GM18868 (cell line): ENCODE results near the gene CFAP61.
"Not testable (repeated sequence)": the region's sequence is repeated elsewhere in the genome, so short reads cannot be mapped to it uniquely, and the experiment has no call there.

Source experiments
- ATAC-seq: cut with Tn5 transposase; IDR thresholded peaks from one replicate; pipeline ENCODE4 v1.9.1; 2021; ENCODE audit warnings: mild to moderate bottlenecking, moderate library complexity; ENCODE audit not compliant: unreplicated experiment

The CFAP61 gene

DNA sequence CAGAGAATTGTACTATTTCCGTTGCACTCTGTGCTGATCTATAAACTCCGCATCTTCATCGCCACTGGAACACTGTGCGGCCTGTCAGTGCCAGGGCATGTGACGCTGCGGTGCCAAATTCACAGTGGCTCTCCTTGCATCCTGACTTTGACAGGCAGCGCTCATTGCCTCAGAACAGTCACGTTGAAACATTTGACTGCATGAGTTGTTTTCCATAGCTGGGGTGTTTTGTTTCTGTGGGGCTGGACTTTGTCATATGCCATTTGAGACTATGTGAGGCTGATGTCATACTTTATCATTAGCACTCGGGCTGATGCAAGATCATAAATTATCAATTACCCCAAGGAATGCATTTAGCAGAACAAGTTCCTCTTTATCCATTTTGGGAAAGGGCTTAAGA lies 32.7 kb downstream of the CFAP61 start:
- no peak for ATAC-seq

- ATAC-seq: no peak
These were observed 33.5 kb downstream of the CFAP61 start for GRCh38 chr20:20085812-20086211.

DNA sequence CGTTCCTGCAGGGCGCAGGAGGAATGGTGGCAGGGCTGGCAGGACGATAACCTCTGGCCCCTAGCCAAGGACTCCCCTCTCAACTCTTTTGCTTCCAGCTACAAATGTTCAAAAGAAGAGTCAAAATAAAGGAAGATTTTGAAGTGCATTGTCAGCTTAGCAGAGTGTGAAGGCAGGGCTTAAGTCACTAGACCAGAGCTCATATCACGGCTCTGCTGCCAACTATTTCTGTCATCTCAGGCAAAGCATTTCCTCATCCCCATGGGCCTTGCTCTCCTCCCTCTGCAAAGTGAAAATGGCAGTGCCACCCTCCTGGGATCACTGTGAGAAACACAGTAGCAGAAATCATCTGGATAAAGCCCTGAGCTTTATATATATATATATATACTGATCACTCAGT lies 36.7 kb downstream of the CFAP61 start:
- no peak for ATAC-seq

- ATAC-seq: no peak
These were observed 37.6 kb downstream of the CFAP61 start for GRCh38 chr20:20089939-20090338.

GRCh38 chr20:20092827-20093226 lies 40.5 kb downstream of the CFAP61 start:
- no peak for ATAC-seq

DNA sequence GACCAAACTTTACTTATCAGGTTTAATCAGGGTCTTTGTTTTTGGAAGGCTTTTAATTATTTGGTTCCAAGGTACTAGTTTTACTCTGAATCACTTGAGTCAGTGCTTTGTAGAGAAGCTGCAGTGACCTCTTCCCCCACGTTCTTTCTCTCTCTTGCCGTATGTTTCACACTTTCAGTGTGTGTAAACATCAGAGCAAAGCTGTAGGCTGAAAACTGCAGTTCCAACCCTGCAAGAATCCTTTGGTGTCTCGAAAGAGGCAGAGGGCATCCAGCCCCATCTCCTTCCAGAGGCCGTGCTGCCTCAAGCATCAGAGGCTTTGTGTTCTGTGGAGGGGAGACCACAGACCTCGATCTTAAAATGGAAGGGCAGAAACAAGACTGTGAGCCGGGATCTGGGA lies 42.1 kb downstream of the CFAP61 start:
- no peak for ATAC-seq

GRCh38 chr20:20095114-20095872 lies 43.0 kb downstream of the CFAP61 start:
- no peak for ATAC-seq

DNA sequence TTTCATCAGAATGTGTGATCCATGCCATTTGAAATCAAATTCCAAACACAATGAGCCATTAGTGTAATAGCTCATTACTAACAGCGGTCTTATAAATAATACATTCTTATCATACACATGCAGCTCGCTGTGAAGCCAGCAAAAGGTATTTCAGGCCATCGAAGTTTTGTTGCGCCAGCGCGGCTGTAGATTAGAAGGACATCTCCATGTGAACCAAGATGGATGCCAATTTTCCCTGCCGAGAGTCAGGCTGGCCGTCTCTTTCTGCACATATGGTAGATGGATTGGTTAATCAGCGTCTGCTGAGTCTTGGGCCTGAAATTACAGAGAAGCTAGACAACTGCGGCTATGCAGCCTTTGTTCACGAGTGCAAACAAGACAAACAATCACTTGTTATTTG lies 44.1 kb downstream of the CFAP61 start:
- no peak for ATAC-seq

GRCh38 chr20:20100881-20101280 lies 48.5 kb downstream of the CFAP61 start:
- no peak for ATAC-seq

- ATAC-seq: no peak
These were observed 49.8 kb downstream of the CFAP61 start for GRCh38 chr20:20102163-20102562.

- ATAC-seq: no peak
These were observed 50.5 kb downstream of the CFAP61 start for GRCh38 chr20:20102716-20103258.

DNA sequence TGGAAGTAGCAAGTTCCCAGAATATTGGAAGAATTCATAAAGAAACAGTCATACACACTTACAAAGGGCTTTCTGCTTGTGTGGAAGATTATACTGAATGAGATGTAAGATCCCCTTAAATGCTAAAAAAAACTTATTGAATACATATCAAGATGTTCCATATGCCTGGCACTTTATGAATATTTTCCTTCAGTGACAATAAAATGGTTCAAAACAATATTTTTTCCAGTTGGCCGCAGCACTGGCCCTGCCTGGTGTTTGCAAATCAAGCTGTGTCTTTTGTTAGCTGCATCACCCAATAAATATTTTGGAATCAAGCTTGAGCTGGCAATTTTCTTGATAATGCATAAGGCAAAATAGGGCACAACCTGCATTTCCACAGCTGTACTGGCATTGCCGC lies 51.2 kb downstream of the CFAP61 start:
- ATAC-seq: no peak

DNA sequence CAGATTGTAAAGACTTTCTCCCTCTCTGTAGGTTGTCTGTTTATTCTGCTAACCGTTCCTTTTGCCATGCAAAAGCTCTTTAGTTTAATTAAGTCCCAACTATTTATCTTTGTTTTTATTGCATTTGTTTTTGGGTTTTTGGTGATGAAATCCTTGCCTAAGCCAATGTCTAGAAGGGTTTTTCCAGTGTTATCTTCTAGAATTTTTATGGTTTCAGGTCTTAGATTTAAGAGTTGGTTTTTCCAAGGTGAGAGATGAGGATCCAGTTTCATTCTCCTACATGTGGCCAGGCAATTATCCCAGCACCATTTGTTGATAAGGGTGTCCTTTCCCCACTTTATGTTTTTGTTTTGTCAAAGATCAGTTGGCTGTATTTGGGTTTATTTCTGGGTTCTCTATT lies 70.9 kb downstream of the CFAP61 start:
- ATAC-seq: not testable (repeated sequence)

- no peak for ATAC-seq
These were observed 78.1 kb downstream of the CFAP61 start for GRCh38 chr20:20130399-20130798.

- ATAC-seq: no peak
These were observed 82.7 kb downstream of the CFAP61 start for GRCh38 chr20:20134941-20135575.

- no peak for ATAC-seq
These were observed 84.0 kb downstream of the CFAP61 start for GRCh38 chr20:20136313-20136712.

- ATAC-seq: no peak
These were observed 85.5 kb downstream of the CFAP61 start for GRCh38 chr20:20137851-20138250.

- ATAC-seq: no peak
These were observed 86.2 kb downstream of the CFAP61 start for GRCh38 chr20:20138301-20139064.

- no peak for ATAC-seq
These were observed 87.1 kb downstream of the CFAP61 start for GRCh38 chr20:20139403-20139802.

- ATAC-seq: no peak
These were observed 90.8 kb downstream of the CFAP61 start for GRCh38 chr20:20143165-20143564.

DNA sequence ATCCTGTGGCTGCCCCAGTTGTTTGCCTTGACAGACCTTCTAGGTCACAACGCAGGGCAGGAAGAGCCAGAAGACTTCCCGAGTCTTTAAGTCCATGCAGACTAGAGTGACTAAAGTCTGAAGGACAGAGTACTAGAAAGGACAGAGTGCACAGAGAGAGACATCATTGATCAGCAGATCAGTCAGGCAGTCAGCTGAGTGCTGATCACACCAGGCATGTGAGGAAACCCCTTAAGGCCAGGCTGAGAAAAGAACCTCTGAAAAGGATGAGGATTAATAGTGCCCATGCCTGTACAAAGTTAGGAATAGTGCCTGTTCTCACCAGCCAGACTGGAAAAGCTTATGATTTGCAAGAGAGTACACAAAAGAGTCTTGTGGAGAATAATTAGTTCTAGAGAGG lies 91.3 kb downstream of the CFAP61 start:
- no peak for ATAC-seq

DNA sequence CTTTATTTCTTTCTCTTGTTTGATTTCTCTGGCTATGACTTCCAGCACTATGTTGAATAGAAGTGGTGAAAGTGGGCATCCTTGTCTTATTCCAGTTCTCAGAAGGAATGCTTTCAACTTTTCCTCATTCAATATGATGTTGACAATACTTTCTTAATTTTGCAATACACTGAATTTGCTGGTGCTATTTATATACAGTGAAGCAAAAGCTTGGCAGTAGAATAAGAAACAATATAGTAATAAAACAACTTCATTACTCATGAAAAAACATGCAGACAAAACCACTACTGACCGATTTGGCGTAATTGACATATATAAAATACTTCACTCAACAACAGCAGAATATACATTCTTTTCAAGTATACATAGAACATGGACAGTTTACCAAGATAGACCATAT lies 96.4 kb downstream of the CFAP61 start:
- ATAC-seq: no peak
